Tibial nerve (tissue), 3 donors: ENCODE results near the gene POLH.

Experiments used
- POLR2A ChIP-seq, 2 donors: fragments of 450-650 bp; IDR thresholded peaks; one replicate each; pipeline ENCODE4 v1.6.1; 2017; ENCODE audit warnings: antibody characterized with exemption in 2 of 2, mild to moderate bottlenecking in 2 of 2, moderate library complexity in 2 of 2
- TF ChIP-seq, protein P1 (sequence below), 5 experiments: fragments of 200-600 bp in 3 of 5; fragments of 450-650 bp in 2 of 5; sonication (generic) in 3 of 5; IDR thresholded peaks; one replicate each; pipeline ENCODE4 v1.5.1; 2016 to 2019; ENCODE audit warnings: antibody characterized with exemption in 5 of 5, mild to moderate bottlenecking in 3 of 5, moderate library complexity in 2 of 5

DNA sequence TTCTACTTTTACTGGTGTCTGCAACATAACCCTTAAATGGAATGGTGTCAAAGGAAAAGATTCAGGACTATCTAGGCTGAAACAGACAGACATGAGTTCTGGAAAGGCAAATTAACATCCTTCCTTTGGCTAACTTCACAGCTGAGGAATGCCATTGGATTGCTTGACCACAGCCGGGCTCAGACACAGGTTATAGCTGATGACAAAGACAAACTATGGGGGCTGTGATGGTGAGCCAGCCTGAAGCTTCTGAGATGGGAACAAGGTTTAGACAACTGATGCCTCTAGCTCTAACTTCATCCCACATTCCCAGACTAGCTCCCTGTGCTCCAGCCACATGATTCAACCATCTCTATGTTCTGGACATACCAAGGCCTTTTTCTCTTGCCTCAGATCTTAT is 43.8 kb upstream of the POLH start:
- TF ChIP-seq POLR2A (IDR thresholded peaks at IDR 0.05), result no peak
- TF ChIP-seq, protein P1, sequence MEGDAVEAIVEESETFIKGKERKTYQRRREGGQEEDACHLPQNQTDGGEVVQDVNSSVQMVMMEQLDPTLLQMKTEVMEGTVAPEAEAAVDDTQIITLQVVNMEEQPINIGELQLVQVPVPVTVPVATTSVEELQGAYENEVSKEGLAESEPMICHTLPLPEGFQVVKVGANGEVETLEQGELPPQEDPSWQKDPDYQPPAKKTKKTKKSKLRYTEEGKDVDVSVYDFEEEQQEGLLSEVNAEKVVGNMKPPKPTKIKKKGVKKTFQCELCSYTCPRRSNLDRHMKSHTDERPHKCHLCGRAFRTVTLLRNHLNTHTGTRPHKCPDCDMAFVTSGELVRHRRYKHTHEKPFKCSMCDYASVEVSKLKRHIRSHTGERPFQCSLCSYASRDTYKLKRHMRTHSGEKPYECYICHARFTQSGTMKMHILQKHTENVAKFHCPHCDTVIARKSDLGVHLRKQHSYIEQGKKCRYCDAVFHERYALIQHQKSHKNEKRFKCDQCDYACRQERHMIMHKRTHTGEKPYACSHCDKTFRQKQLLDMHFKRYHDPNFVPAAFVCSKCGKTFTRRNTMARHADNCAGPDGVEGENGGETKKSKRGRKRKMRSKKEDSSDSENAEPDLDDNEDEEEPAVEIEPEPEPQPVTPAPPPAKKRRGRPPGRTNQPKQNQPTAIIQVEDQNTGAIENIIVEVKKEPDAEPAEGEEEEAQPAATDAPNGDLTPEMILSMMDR (IDR thresholded peaks at IDR 0.05), result no peak
